Neural cell (in vitro differentiated cells): ENCODE data around the gene FABP6.

Experiments
- CTCF ChIP-seq: fragments of 450-650 bp; IDR thresholded peaks from 2 replicates; pipeline ENCODE4 v1.5.1; 2014; ENCODE audit warnings: antibody characterized with exemption, mild to moderate bottlenecking, moderate library complexity; ENCODE audit not compliant: poor library complexity, severe bottlenecking
- EZH2 ChIP-seq: fragments of 200-600, 300-800 bp; shearing (Covaris generic), sonication (generic); IDR thresholded peaks from 2 replicates; pipeline ENCODE4 v1.6.1; 2014; ENCODE audit warnings: antibody characterized with exemption, low read length, borderline replicate concordance, mild to moderate bottlenecking; ENCODE audit not compliant: insufficient read depth, poor library complexity, severe bottlenecking
- MXI1 ChIP-seq: fragments of 450-650 bp; conservative IDR thresholded peaks from 2 replicates; pipeline ENCODE4 v1.6.1; 2014; ENCODE audit warnings: antibody characterized with exemption, mild to moderate bottlenecking; ENCODE audit not compliant: poor library complexity, severe bottlenecking
- RAD21 ChIP-seq: fragments of 450-650 bp; conservative IDR thresholded peaks from 2 replicates; pipeline ENCODE4 v1.6.1; 2014; ENCODE audit warnings: antibody characterized with exemption, mild to moderate bottlenecking, moderate library complexity
- SMC3 ChIP-seq: fragments of 450-650 bp; conservative IDR thresholded peaks from 2 replicates; pipeline ENCODE4 v1.6.1; 2014; ENCODE audit warnings: antibody characterized with exemption, mild to moderate bottlenecking, moderate library complexity; ENCODE audit not compliant: poor library complexity
- TAF1 ChIP-seq: IDR thresholded peaks from 2 replicates; pipeline ENCODE4 v1.6.1; 2012; ENCODE audit warnings: low read depth
- TF ChIP-seq, protein P1 (sequence below): IDR thresholded peaks from 2 replicates; pipeline ENCODE4 v1.6.1; 2012; ENCODE audit warnings: borderline replicate concordance

- TF ChIP-seq CTCF, result no peak
- no peak for TF ChIP-seq SMC3
- TF ChIP-seq EZH2, result no peak
- TF ChIP-seq TAF1, result no peak
- TF ChIP-seq MXI1, result no peak
- TF ChIP-seq, protein P1, sequence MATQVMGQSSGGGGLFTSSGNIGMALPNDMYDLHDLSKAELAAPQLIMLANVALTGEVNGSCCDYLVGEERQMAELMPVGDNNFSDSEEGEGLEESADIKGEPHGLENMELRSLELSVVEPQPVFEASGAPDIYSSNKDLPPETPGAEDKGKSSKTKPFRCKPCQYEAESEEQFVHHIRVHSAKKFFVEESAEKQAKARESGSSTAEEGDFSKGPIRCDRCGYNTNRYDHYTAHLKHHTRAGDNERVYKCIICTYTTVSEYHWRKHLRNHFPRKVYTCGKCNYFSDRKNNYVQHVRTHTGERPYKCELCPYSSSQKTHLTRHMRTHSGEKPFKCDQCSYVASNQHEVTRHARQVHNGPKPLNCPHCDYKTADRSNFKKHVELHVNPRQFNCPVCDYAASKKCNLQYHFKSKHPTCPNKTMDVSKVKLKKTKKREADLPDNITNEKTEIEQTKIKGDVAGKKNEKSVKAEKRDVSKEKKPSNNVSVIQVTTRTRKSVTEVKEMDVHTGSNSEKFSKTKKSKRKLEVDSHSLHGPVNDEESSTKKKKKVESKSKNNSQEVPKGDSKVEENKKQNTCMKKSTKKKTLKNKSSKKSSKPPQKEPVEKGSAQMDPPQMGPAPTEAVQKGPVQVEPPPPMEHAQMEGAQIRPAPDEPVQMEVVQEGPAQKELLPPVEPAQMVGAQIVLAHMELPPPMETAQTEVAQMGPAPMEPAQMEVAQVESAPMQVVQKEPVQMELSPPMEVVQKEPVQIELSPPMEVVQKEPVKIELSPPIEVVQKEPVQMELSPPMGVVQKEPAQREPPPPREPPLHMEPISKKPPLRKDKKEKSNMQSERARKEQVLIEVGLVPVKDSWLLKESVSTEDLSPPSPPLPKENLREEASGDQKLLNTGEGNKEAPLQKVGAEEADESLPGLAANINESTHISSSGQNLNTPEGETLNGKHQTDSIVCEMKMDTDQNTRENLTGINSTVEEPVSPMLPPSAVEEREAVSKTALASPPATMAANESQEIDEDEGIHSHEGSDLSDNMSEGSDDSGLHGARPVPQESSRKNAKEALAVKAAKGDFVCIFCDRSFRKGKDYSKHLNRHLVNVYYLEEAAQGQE, result no peak
- TF ChIP-seq RAD21, result no peak
These were observed 41.4 kb downstream of the FABP6 start for GRCh38 chr5:160270704-160271103.
